H1 (cell line): Measurements from ENCODE around the gene SV2A. TPM values are rescaled to one million over a fixed set of nuclear protein-coding genes. Genes with fewer than 3 reads are reported as not detected.

Experiments used
- CTCF ChIA-PET: fragments of 300-600 bp; sonication (Branson Sonifier 250); formaldehyde crosslinking; loops from one replicate; lab custom pipeline; 2021; ENCODE audit not compliant: partially characterized antibody; lab: Charles Lee
- POLR2A ChIA-PET: fragments of 300-600 bp; sonication (Branson Sonifier 250); formaldehyde crosslinking; loops from one replicate; lab custom pipeline; 2021; ENCODE audit warnings: inconsistent platforms; ENCODE audit not compliant: partially characterized antibody; lab: Charles Lee
- DNase-seq, 2 experiments: peaks; one replicate each; pipeline versions ENCODE4 v3.0.0 to v3.0.0-alpha.2; 2010 to 2022; ENCODE audit warnings: low spot score in 2 of 2, low read depth in 1 of 2, mixed read lengths in 1 of 2
- FAIRE-seq: peaks from 2 replicates; lab custom pipeline; 2011; peaks lifted over from hg19 to GRCh38; lab: Jason Lieb, UNC
- H2AFZ ChIP-seq: 2 replicates; pipeline ENCODE4 v1.8.1; 2012; ENCODE audit warnings: low read length, inconsistent platforms
- H2AK5ac ChIP-seq: 2 replicates; pipeline ENCODE4 v1.6.1; 2013; ENCODE audit warnings: low read depth, low read length
- H2BK120ac ChIP-seq: replicated peaks from 2 replicates; pipeline ENCODE3; 2013; ENCODE audit warnings: low read depth, low read length, inconsistent platforms
- H2BK12ac ChIP-seq: 2 replicates; pipeline ENCODE4 v1.6.1; 2013; ENCODE audit warnings: low read depth, low read length
- H2BK15ac ChIP-seq: 2 replicates; pipeline ENCODE4 v1.6.1; 2013; ENCODE audit warnings: low read length
- H2BK20ac ChIP-seq: 2 replicates; pipeline ENCODE4 v1.6.1; 2013; ENCODE audit warnings: low read length
- H2BK5ac ChIP-seq: 2 replicates; pipeline ENCODE4 v1.6.1; 2013; ENCODE audit warnings: low read depth, low read length
- H3K14ac ChIP-seq: 2 replicates; pipeline ENCODE4 v1.6.1; 2013; ENCODE audit warnings: inconsistent platforms; ENCODE audit not compliant: insufficient read length
- H3K18ac ChIP-seq: 2 replicates; pipeline ENCODE4 v1.6.1; 2013; ENCODE audit warnings: low read length; ENCODE audit errors: extremely low read depth
- H3K23ac ChIP-seq: 2 replicates; pipeline ENCODE4 v1.6.1; 2013; ENCODE audit warnings: inconsistent platforms; ENCODE audit not compliant: insufficient read length
- H3K23me2 ChIP-seq: 2 replicates; pipeline ENCODE4 v1.6.1; 2013; ENCODE audit warnings: low read depth, low read length
- H3K27ac ChIP-seq: 2 replicates; pipeline ENCODE4 v1.6.1; 2011; ENCODE audit warnings: low read depth, low read length, inconsistent platforms
- H3K27me3 ChIP-seq, 4 experiments: replicated peaks in 1 of 4; 1 replicate in 1 of 4; 2 replicates in 3 of 4; pipeline versions ENCODE4 v1.6.1 to v1.8.1; 2011 to 2013; ENCODE audit warnings: low read length in 3 of 4, mild to moderate bottlenecking in 3 of 4, inconsistent platforms in 2 of 4, mixed read lengths in 2 of 4, moderate library complexity in 1 of 4; ENCODE audit not compliant: control insufficient read depth in 3 of 4, insufficient read depth in 3 of 4; ENCODE audit errors: extremely low read depth in 1 of 4
- H3K36me3 ChIP-seq, 4 experiments: 2 replicates each; pipeline versions ENCODE4 v1.6.1 to v1.8.1; 2011 to 2013; ENCODE audit warnings: mild to moderate bottlenecking in 4 of 4, low read length in 3 of 4, moderate library complexity in 2 of 4, control low read depth in 1 of 4, inconsistent platforms in 1 of 4; ENCODE audit not compliant: insufficient read depth in 4 of 4, control insufficient read depth in 2 of 4
- H3K4ac ChIP-seq: replicated peaks from 2 replicates; pipeline ENCODE3; 2013; ENCODE audit warnings: low read length, low read depth, mixed read lengths, inconsistent platforms; ENCODE audit not compliant: insufficient read length
- H3K4me1 ChIP-seq, 4 experiments: replicated peaks in 1 of 4; 1 replicate in 1 of 4; 2 replicates in 3 of 4; pipeline versions ENCODE4 v1.6.1 to v1.8.1; 2011 to 2013; ENCODE audit warnings: low read length in 3 of 4, inconsistent platforms in 2 of 4, mixed read lengths in 1 of 4; ENCODE audit not compliant: insufficient read depth in 4 of 4, control insufficient read depth in 3 of 4
- H3K4me2 ChIP-seq, 2 experiments: 2 replicates each; pipeline versions ENCODE4 v1.6.1 to v1.8.1; 2011 to 2013; ENCODE audit warnings: low read depth in 2 of 2, low read length in 2 of 2, control low read depth in 1 of 2, inconsistent platforms in 1 of 2, mild to moderate bottlenecking in 1 of 2; ENCODE audit not compliant: insufficient read depth in 1 of 2
- H3K4me3 ChIP-seq, 4 experiments: fragments of 200-600, 300-600 bp in 1 of 4; sonication (generic), shearing (Covaris generic), sonication (Bioruptor Twin) in 1 of 4; 2 replicates each; pipeline versions ENCODE4 v1.5.1 to v1.8.1; 2011 to 2016; ENCODE audit warnings: low read length in 4 of 4, low read depth in 3 of 4, control low read depth in 2 of 4, inconsistent platforms in 2 of 4, mild to moderate bottlenecking in 2 of 4, mixed read lengths in 1 of 4, moderate library complexity in 1 of 4; ENCODE audit not compliant: insufficient read depth in 2 of 4; ENCODE audit errors: extremely low read depth in 1 of 4
- H3K56ac ChIP-seq: replicated peaks from 2 replicates; pipeline ENCODE3; 2013; ENCODE audit warnings: low read depth, mild to moderate bottlenecking, mixed read lengths, low read length, inconsistent platforms; ENCODE audit not compliant: insufficient read length
- H3K79me1 ChIP-seq: 2 replicates; pipeline ENCODE4 v1.6.1; 2013; ENCODE audit warnings: low read depth, low read length, control low read depth
- H3K79me2 ChIP-seq, 2 experiments: 2 replicates each; pipeline versions ENCODE4 v1.6.1 to v1.8.1; 2012 to 2013; ENCODE audit warnings: low read length in 2 of 2, mild to moderate bottlenecking in 2 of 2, inconsistent platforms in 1 of 2; ENCODE audit not compliant: insufficient read depth in 2 of 2, control insufficient read depth in 1 of 2
- H3K9ac ChIP-seq, 4 experiments: replicated peaks in 1 of 4; 1 replicate in 1 of 4; 2 replicates in 3 of 4; pipeline versions ENCODE4 v1.6.1 to v1.8.1; 2011 to 2013; ENCODE audit warnings: low read depth in 3 of 4, low read length in 3 of 4, control low read depth in 2 of 4, mild to moderate bottlenecking in 2 of 4, moderate library complexity in 2 of 4, inconsistent platforms in 1 of 4; ENCODE audit errors: extremely low read depth in 1 of 4
- H3K9me3 ChIP-seq, 2 experiments: 2 replicates each; pipeline versions ENCODE4 v1.6.1 to v1.8.1; 2012 to 2013; ENCODE audit warnings: mild to moderate bottlenecking in 2 of 2, moderate library complexity in 2 of 2, control low read depth in 1 of 2, inconsistent platforms in 1 of 2, low read depth in 1 of 2, low read length in 1 of 2, mixed read lengths in 1 of 2; ENCODE audit not compliant: insufficient read depth in 2 of 2
- H4K20me1 ChIP-seq, 2 experiments: replicated peaks in 1 of 2; 2 replicates each; pipeline versions ENCODE3 to v1.8.1; 2011 to 2013; ENCODE audit warnings: inconsistent platforms in 2 of 2, low read length in 2 of 2, mild to moderate bottlenecking in 1 of 2; ENCODE audit not compliant: insufficient read depth in 2 of 2, control insufficient read depth in 1 of 2
- H4K5ac ChIP-seq: 2 replicates; pipeline ENCODE4 v1.6.1; 2013; ENCODE audit warnings: low read length, low read depth, mixed read lengths, inconsistent platforms; ENCODE audit not compliant: insufficient read length
- H4K8ac ChIP-seq: 2 replicates; pipeline ENCODE4 v1.8.0; 2013; ENCODE audit warnings: mild to moderate bottlenecking, moderate library complexity, low read length, inconsistent platforms; ENCODE audit not compliant: insufficient read depth; ENCODE audit errors: extremely low read depth
- H4K91ac ChIP-seq: replicated peaks from 2 replicates; pipeline ENCODE3; 2013; ENCODE audit warnings: low read length, mixed read lengths, inconsistent platforms; ENCODE audit not compliant: insufficient read length
- E2F6 ChIP-seq: IDR thresholded peaks from 2 replicates; pipeline ENCODE4 v1.6.1; 2012; ENCODE audit warnings: inconsistent platforms
- HDAC2 ChIP-seq, 2 experiments: fragments of 300-600 bp in 1 of 2; sonication (generic) in 1 of 2; IDR thresholded peaks; 2 replicates each; pipeline ENCODE4 v1.6.1; 2011 to 2012; ENCODE audit warnings: low read depth in 2 of 2, low read length in 2 of 2, mild to moderate bottlenecking in 2 of 2, moderate library complexity in 2 of 2, borderline replicate concordance in 1 of 2, inconsistent platforms in 1 of 2
- NANOG ChIP-seq: IDR thresholded peaks from 2 replicates; pipeline ENCODE4 v1.6.1; 2011; ENCODE audit warnings: low read length, low read depth, mild to moderate bottlenecking, inconsistent platforms; ENCODE audit not compliant: insufficient read depth, poor library complexity, severe bottlenecking
- POLR2A ChIP-seq, 2 experiments: IDR thresholded peaks; 1 replicate in 1 of 2; 2 replicates in 1 of 2; pipeline ENCODE4 v1.6.1; 2011; ENCODE audit warnings: low read depth in 2 of 2, low read length in 2 of 2, mild to moderate bottlenecking in 2 of 2; ENCODE audit errors: control extremely low read depth in 1 of 2
- RNF2 ChIP-seq: fragments of 200-900, 300-1000 bp; sonication (generic); IDR thresholded peaks from 2 replicates; pipeline ENCODE4 v1.7.1; 2016; ENCODE audit warnings: borderline replicate concordance, low read depth, mild to moderate bottlenecking, antibody characterized with exemption, low read length; ENCODE audit not compliant: poor library complexity, severe bottlenecking; ENCODE audit errors: missing control alignments
- TAF1 ChIP-seq: IDR thresholded peaks from 2 replicates; pipeline ENCODE4 v1.6.1; 2011; ENCODE audit warnings: mild to moderate bottlenecking, low read depth, low read length
- YY1 ChIP-seq: IDR thresholded peaks from 2 replicates; pipeline ENCODE4 v1.6.1; 2011; ENCODE audit warnings: low read depth, mild to moderate bottlenecking, low read length
- WGBS, 2 experiments: shearing (Covaris generic) in 1 of 2; methylation state at CpG; one replicate each; pipeline versions ENCODE4 v1.1.6 to v1.1.7; 2013 to 2015; ENCODE audit warnings: low lambda C conversion rate in 2 of 2, mixed read lengths in 2 of 2, inconsistent platforms in 1 of 2, low coverage in 1 of 2, missing lambda C conversion rate in 1 of 2; ENCODE audit not compliant: insufficient replicate concordance in 2 of 2, insufficient coverage in 1 of 2, insufficient read length in 1 of 2; ENCODE audit errors: extremely low coverage in 1 of 2, missing lambda C conversion rate in 1 of 2; 5-methylcytosine and 5-hydroxymethylcytosine counted together
- polyA plus RNA-seq, 7 experiments: library from polyadenylated mRNA; depleted of rRNA in 3 of 7; stranded (reverse) in 5 of 7; unstranded in 2 of 7; fragments of >200 nt in 5 of 7; fragments of 200-250 nt in 2 of 7; gene quantifications; 1 replicate in 5 of 7; 2 replicates in 1 of 7; 4 replicates in 1 of 7; pipeline versions ENCODE4 v1.2.1 to v1.2.3, GENCODE V29; 2011 to 2013; ENCODE audit warnings: missing spikeins in 2 of 7, mixed read lengths in 2 of 7
- total RNA-seq: library from RNA; stranded (reverse); fragmentation: NEBNext Ultra II Directional; extraction: Animal tissue kit (Norgen Biotek cat#: 25700); gene quantifications from 2 replicates; pipeline ENCODE4 v1.2.1, GENCODE V29; 2021

Gene SV2A
- total and polyA plus RNA-seq, 2 of the 8 experiments (the other 6 are each of a cell fraction or from before 2014, with no cell fraction given): 41.8 to 51.8 TPM

GRCh38 chr1:149903836-149904491 is 13.7 kb downstream of the SV2A start:
- WGBS, 2 experiments: 82% methylated on average over 5 of the region's 5 CpGs; no CpG with 5 or more reads in 1 of the 2 experiments
- no peak overlapping the region for H3K4me3 ChIP-seq
- H3K23ac ChIP-seq: no peak overlapping the region
- H3K4me2 ChIP-seq: no peak overlapping the region
- no peak for DNase-seq
- H3K56ac ChIP-seq: no peak overlapping the region
- H2BK15ac ChIP-seq: no peak overlapping the region
- no peaks in the 10 kb centered on the region for H3K9me3 ChIP-seq
- no peak overlapping the region for H3K18ac ChIP-seq
- peak overlapping the region; percentile 57; the same call in 1 of the 2 replicates for H4K8ac ChIP-seq
- H3K4me1 ChIP-seq: peaks cover 0 to 7% (median 4%) of the 10 kb centered on the region in 4 experiments; a peak in 5 of 7 replicates
- peaks cover 4 to 19% (median 17%) of the 10 kb centered on the region in 4 experiments; a peak in 5 of 8 replicates for H3K36me3 ChIP-seq
- no peaks in the 10 kb centered on the region for H3K79me2 ChIP-seq
- no peak overlapping the region for H2BK12ac ChIP-seq
- POLR2A ChIA-PET: interaction anchor here (1.2 to 5.2 kb wide), 5 partner anchors 12 to 24 kb away, joined by 3 to 78 read pairs (median 12); partner anchors contain the start of genes SF3B4 and SV2A
- TF ChIP-seq POLR2A (IDR thresholded peaks at IDR 0.05; ENCODE audit: control extremely low read depth in 1 of 2, low read depth in 2 of 2, low read length in 2 of 2) (0 out of 3 replicates have a peak, but pooled peaks of 1 of the 2 experiments have one; percentile 22), YY1 (no peak), HDAC2 (IDR thresholded peaks at IDR 0.05; ENCODE audit: borderline replicate concordance in 1 of 2, low read depth in 2 of 2, low read length in 2 of 2) (no peak), NANOG (no peak), E2F6 (peak; percentile 53), TAF1 (0 out of 2 replicates have a peak, but pooled peaks have one; percentile 22), RNF2 (no peak)
- H3K4ac ChIP-seq: no peak overlapping the region
- H2BK20ac ChIP-seq: no peak overlapping the region
- H4K5ac ChIP-seq: no peak overlapping the region
- H4K20me1 ChIP-seq: no peaks in the 10 kb centered on the region
- no peak overlapping the region for H3K14ac ChIP-seq
- H3K27ac ChIP-seq: 0 out of 2 replicates have a peak overlapping the region, but pooled peaks have one; percentile 12
- CTCF ChIA-PET: interaction anchor here (0.8 kb wide), 1 partner anchor 16 kb away, joined by 3 read pairs; a partner anchor contains a TSS
- H2AFZ ChIP-seq: no peak overlapping the region
- no peaks in the 10 kb centered on the region for H3K27me3 ChIP-seq
- H2BK5ac ChIP-seq: no peak overlapping the region
- no peak overlapping the region for H2BK120ac ChIP-seq
- H4K91ac ChIP-seq: no peak overlapping the region
- no peak overlapping the region for H2AK5ac ChIP-seq
- no peak for FAIRE-seq
- H3K23me2 ChIP-seq: peaks cover 7% of the 10 kb centered on the region; the same call in 1 of the 2 replicates
- H3K9ac ChIP-seq: no peak overlapping the region; a peak in 2 of 7 replicates
- H3K79me1 ChIP-seq: no peaks in the 10 kb centered on the region
